Kidney glomerular epithelial cell (primary cell): ENCODE measurements around the gene KRTAP16-1.
A peak's percentile ranks its signal among the peaks of the same experiment; 100 is the strongest.
"Not testable (repeated sequence)": the region's sequence is repeated elsewhere in the genome, so short reads cannot be mapped to it uniquely, and the experiment has no call there.

Experiments
- DNase-seq: peaks from one replicate; lab custom pipeline; 2025; lab: John Stamatoyannopoulos, UW

The KRTAP16-1 gene

GRCh38 chr17:41308918-41309359 is at the start of gene KRTAP16-1:
TSS of gene KRTAP16-1 (minus strand) at chr17:41309309. CDS start at chr17:41309253, 56 bp downstream.
- no peak for DNase-seq

GRCh38 chr17:41354536-41354935 is 45.4 kb upstream of the KRTAP16-1 start:
- DNase-seq: no peak

GRCh38 chr17:41352597-41353366 is 43.7 kb upstream of the KRTAP16-1 start:
- no peak for DNase-seq

- DNase-seq: no peak
Measured at GRCh38 chr17:41351177-41351576, 42.1 kb upstream of the KRTAP16-1 start.

- DNase-seq: not testable (repeated sequence)
Measured at GRCh38 chr17:41350381-41350878, 41.3 kb upstream of the KRTAP16-1 start, which contains the start of gene KRT33A. TSS of gene KRT33A (minus strand) at chr17:41350828. CDS start at chr17:41350767, 61 bp downstream.

GRCh38 chr17:41347869-41348760 is 39.0 kb upstream of the KRTAP16-1 start:
- no peak for DNase-seq

GRCh38 chr17:41346421-41346820 is 37.3 kb upstream of the KRTAP16-1 start:
- DNase-seq: not testable (repeated sequence)

- no peak for DNase-seq
Measured at GRCh38 chr17:41345992-41346391, 36.9 kb upstream of the KRTAP16-1 start.

GRCh38 chr17:41343029-41343428 is 33.9 kb upstream of the KRTAP16-1 start:
- DNase-seq: no peak

- DNase-seq: no peak
Measured at GRCh38 chr17:41340934-41341861, 32.1 kb upstream of the KRTAP16-1 start.

GRCh38 chr17:41340494-41340893 is 31.4 kb upstream of the KRTAP16-1 start:
- peak; percentile 14 for DNase-seq

GRCh38 chr17:41339571-41340172 is 30.6 kb upstream of the KRTAP16-1 start:
- no peak for DNase-seq

GRCh38 chr17:41338961-41339485 is 29.9 kb upstream of the KRTAP16-1 start:
- DNase-seq: peak; percentile 41

- DNase-seq: no peak
Measured at GRCh38 chr17:41335747-41336146, 26.6 kb upstream of the KRTAP16-1 start.

GRCh38 chr17:41334385-41335305 is 25.5 kb upstream of the KRTAP16-1 start:
- DNase-seq: no peak

- no peak for DNase-seq
Measured at GRCh38 chr17:41333836-41334235, 24.7 kb upstream of the KRTAP16-1 start.

GRCh38 chr17:41333098-41333497 is 24.0 kb upstream of the KRTAP16-1 start:
- DNase-seq: no peak

- no peak for DNase-seq
Measured at GRCh38 chr17:41332239-41332638, 23.1 kb upstream of the KRTAP16-1 start.

GRCh38 chr17:41331606-41332005 is 22.5 kb upstream of the KRTAP16-1 start:
- no peak for DNase-seq
